B cell (primary cell): ENCODE data around the gene EFCAB13. TPM values are rescaled to one million over a fixed set of nuclear protein-coding genes. Genes with fewer than 3 reads are reported as not detected.
"Not testable (repeated sequence)": the region's sequence is repeated elsewhere in the genome, so short reads cannot be mapped to it uniquely, and the experiment has no call there.

ENCODE experiments used
- ATAC-seq: fragments of 200-7000 bp; cut with Tn5 transposase; one replicate; pipeline ENCODE4 v1.10.0; 2021; ENCODE audit warnings: low read depth, mild to moderate bottlenecking, moderate number of reproducible peaks, moderate library complexity
- CTCF ChIA-PET: fragments of 350-600 bp; sonication (Branson Sonifier 250); formaldehyde crosslinking; loops from one replicate; lab custom pipeline; 2021; ENCODE audit warnings: antibody characterized with exemption, inconsistent platforms; lab: Charles Lee
- POLR2A ChIA-PET: fragments of 350-600 bp; sonication (Branson Sonifier 250); formaldehyde crosslinking; loops from one replicate; lab custom pipeline; 2021; ENCODE audit warnings: antibody characterized with exemption; lab: Charles Lee
- DNase-seq: peaks from one replicate; pipeline ENCODE4 v3.0.0; 2013
- H2AFZ ChIP-seq: 2 replicates; pipeline ENCODE4 v1.6.1; 2012; ENCODE audit warnings: mild to moderate bottlenecking, low read depth, low read length; ENCODE audit not compliant: insufficient read depth, poor library complexity, severe bottlenecking
- H3K27ac ChIP-seq, 2 donors: 1 replicate in 1 of 2; 2 replicates in 1 of 2; pipeline ENCODE4 v1.5.1; 2012 to 2013; ENCODE audit warnings: low read length in 2 of 2, mild to moderate bottlenecking in 2 of 2, moderate library complexity in 1 of 2
- H3K27me3 ChIP-seq, 4 experiments: fragments of 200-600 bp in 1 of 4; sonication (generic) in 1 of 4; replicated peaks in 1 of 4; 1 replicate in 2 of 4; 2 replicates in 2 of 4; pipeline versions ENCODE4 v1.6.1 to v1.7.0; 2013 to 2016; ENCODE audit warnings: low read length in 3 of 4, mild to moderate bottlenecking in 2 of 4, mixed read lengths in 1 of 4, moderate library complexity in 1 of 4; ENCODE audit not compliant: insufficient read depth in 4 of 4, control insufficient read depth in 3 of 4; ENCODE audit errors: control extremely low read depth in 1 of 4
- H3K36me3 ChIP-seq, 2 experiments: replicated peaks in 1 of 2; 1 replicate in 1 of 2; 2 replicates in 1 of 2; pipeline versions ENCODE4 v1.6.1 to v1.7.1; 2013; ENCODE audit warnings: low read length in 1 of 2; ENCODE audit not compliant: insufficient read depth in 2 of 2, control insufficient read depth in 1 of 2; ENCODE audit errors: control extremely low read depth in 1 of 2, extremely low read depth in 1 of 2
- H3K4me1 ChIP-seq, 2 donors: fragments of 200-600 bp in 1 of 2; sonication (generic) in 1 of 2; 1 replicate in 1 of 2; 2 replicates in 1 of 2; pipeline versions ENCODE4 v1.5.1 to v1.6.1; 2013 to 2017; ENCODE audit warnings: low read length in 2 of 2; ENCODE audit not compliant: control insufficient read depth in 2 of 2, insufficient read depth in 2 of 2
- H3K4me2 ChIP-seq: replicated peaks from 2 replicates; pipeline ENCODE3; 2012; ENCODE audit warnings: mild to moderate bottlenecking, low read depth, low read length; ENCODE audit not compliant: poor library complexity, severe bottlenecking
- H3K4me3 ChIP-seq, 5 experiments: fragments of 200-600 bp in 1 of 5; sonication (generic) in 1 of 5; 1 replicate in 3 of 5; 2 replicates in 2 of 5; pipeline versions ENCODE4 v1.5.1 to v1.7.0; 2011 to 2016; ENCODE audit warnings: low read length in 4 of 5, mild to moderate bottlenecking in 4 of 5, low read depth in 2 of 5, control low read depth in 1 of 5, moderate library complexity in 1 of 5; ENCODE audit not compliant: insufficient read depth in 1 of 5; ENCODE audit errors: control extremely low read depth in 1 of 5, extremely low read depth in 1 of 5
- H3K79me2 ChIP-seq: fragments of 200-600 bp; sonication (generic); one replicate; pipeline ENCODE4 v1.6.0; 2016; ENCODE audit warnings: low read length; ENCODE audit not compliant: control insufficient read depth, insufficient read depth
- H3K9ac ChIP-seq: fragments of 200-600 bp; sonication (generic); 2 replicates; pipeline ENCODE4 v1.6.1; 2017; ENCODE audit warnings: mild to moderate bottlenecking, low read length, moderate library complexity
- H3K9me3 ChIP-seq, 3 donors: one replicate each; pipeline versions ENCODE4 v1.6.1 to v1.7.1; 2013; ENCODE audit warnings: low read length in 2 of 3; ENCODE audit not compliant: control insufficient read depth in 2 of 3, insufficient read depth in 1 of 3; ENCODE audit errors: control extremely low read depth in 1 of 3
- H4K20me1 ChIP-seq: 2 replicates; pipeline ENCODE4 v1.6.0; 2012; ENCODE audit warnings: mild to moderate bottlenecking, low read length; ENCODE audit not compliant: insufficient read depth, control insufficient read depth, poor library complexity, severe bottlenecking
- H3K27ac Mint-ChIP-seq: one replicate; pipeline ENCODE4 v1.8.0; 2021; ENCODE audit warnings: mixed read lengths
- H3K27me3 Mint-ChIP-seq: one replicate; pipeline ENCODE4 v1.8.0; 2021; ENCODE audit warnings: mixed read lengths
- H3K4me1 Mint-ChIP-seq: one replicate; pipeline ENCODE4 v1.8.0; 2021; ENCODE audit warnings: mixed read lengths
- H3K4me3 Mint-ChIP-seq: one replicate; pipeline ENCODE4 v1.8.0; 2021; ENCODE audit warnings: mixed read lengths
- H3K9me3 Mint-ChIP-seq: one replicate; pipeline ENCODE4 v1.8.0; 2022; ENCODE audit warnings: mixed read lengths; ENCODE audit not compliant: insufficient read depth
- EZH2 ChIP-seq: IDR thresholded peaks from 2 replicates; pipeline ENCODE4 v1.6.1; 2012; ENCODE audit warnings: borderline replicate concordance, low read depth, mild to moderate bottlenecking, moderate library complexity, low read length; ENCODE audit not compliant: insufficient read depth, poor library complexity, severe bottlenecking
- WGBS: methylation state at CpG from one replicate; pipeline ENCODE4 v1.1.5; 2013; ENCODE audit warnings: missing lambda C conversion rate; ENCODE audit not compliant: insufficient coverage; 5-methylcytosine and 5-hydroxymethylcytosine counted together
- intact Hi-C: fragments of 100-400 bp; cut with micrococcal nuclease; formaldehyde crosslinking; loops from one replicate; pipeline ENCODE4 v1.10.0; 2022
- polyA plus RNA-seq: library from polyadenylated mRNA; depleted of rRNA; stranded (reverse); fragments of >200 nt; gene quantifications from 2 replicates; pipeline ENCODE4 v1.2.3, GENCODE V29; 2012
- total RNA-seq, 2 donors: library from RNA; stranded (reverse); fragments of 120-200 nt in 1 of 2; gene quantifications; 1 replicate in 1 of 2; 2 replicates in 1 of 2; pipeline versions ENCODE4 v1.2.3 to v1.2.4, GENCODE V29; 2013 to 2022

The EFCAB13 gene
- total and polyA plus RNA-seq, 2 donors (not counting 1 experiment from before 2014, with no cell fraction given): 5.4 to 86.5 TPM

DNA sequence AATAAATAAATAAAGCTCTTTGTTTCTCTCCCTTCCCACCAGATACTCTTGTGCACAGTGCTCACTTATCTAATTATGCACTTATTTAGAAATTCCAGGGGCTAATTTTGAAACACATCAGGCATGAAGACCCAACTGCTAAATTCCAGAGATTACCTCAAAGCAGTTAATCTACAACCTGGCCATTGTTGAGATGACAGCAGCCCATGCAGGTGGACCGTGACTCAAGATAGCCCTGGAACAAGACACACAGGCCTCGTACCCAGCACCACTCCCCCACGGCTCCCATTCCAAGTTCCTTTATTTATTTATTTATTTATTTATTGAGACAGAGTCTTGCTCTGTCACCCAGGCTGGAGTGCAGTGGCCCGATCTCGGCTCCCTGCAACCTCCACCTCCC is 147.1 kb downstream of the EFCAB13 start:
- no peak for TF ChIP-seq EZH2
- POLR2A ChIA-PET: no interaction called here

DNA sequence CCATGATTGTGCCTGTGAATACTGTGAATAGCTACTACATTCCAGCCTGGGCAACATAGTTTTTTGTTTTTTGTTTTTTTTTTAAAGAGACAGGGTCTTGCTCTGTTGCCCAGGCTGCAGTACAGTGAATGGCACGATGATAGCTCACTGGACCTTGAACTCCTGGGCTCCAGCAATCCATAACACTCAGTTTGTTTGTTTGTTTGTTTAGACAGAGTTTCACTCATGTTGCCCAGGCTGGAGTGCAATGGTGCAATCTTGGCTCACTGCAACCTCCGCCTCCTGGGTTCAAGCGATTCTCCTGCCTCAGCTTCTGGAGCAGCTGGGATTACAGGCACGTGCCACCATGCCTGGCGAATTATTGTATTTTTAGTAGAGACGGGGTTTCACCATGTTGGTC is 148.3 kb downstream of the EFCAB13 start:
- H3K4me1 ChIP-seq, H3K4me2 ChIP-seq, H3K4me3 ChIP-seq, H3K27me3 ChIP-seq, H3K9ac ChIP-seq, DNase-seq, POLR2A ChIA-PET, H3K9me3 ChIP-seq, H3K79me2 ChIP-seq, H3K27ac Mint-ChIP-seq, ATAC-seq, H3K4me1 Mint-ChIP-seq, H3K27ac ChIP-seq, H3K9me3 Mint-ChIP-seq, H3K27me3 Mint-ChIP-seq, H3K4me3 Mint-ChIP-seq, H4K20me1 ChIP-seq, H3K36me3 ChIP-seq, H2AFZ ChIP-seq, intact Hi-C loops, CTCF ChIA-PET: not testable (repeated sequence)
- whole genome bisulfite sequencing: 98% methylated on average over 6 of the region's 6 CpGs

More for the DNA sequence above, 147.1 kb downstream of the EFCAB13 start:
- CTCF ChIA-PET: no interaction called here
- Histone ChIP-seq H3K4me3 (no peak overlapping the region), H3K4me2 (no peak overlapping the region), H3K36me3 (no peaks in the 10 kb centered on the region), H3K9me3 (no peaks in the 10 kb centered on the region), H3K9ac (no peak overlapping the region), H3K4me1 (no peaks in the 10 kb centered on the region), H3K27ac (no peak overlapping the region), H2AFZ (no peak overlapping the region), H3K79me2 (no peaks in the 10 kb centered on the region), H3K27me3 (no peaks in the 10 kb centered on the region), H4K20me1 (no peaks in the 10 kb centered on the region)
- no peaks in the 10 kb centered on the region for H3K4me1 Mint-ChIP-seq
- H3K27me3 Mint-ChIP-seq: no peaks in the 10 kb centered on the region
- no peak overlapping the region for H3K4me3 Mint-ChIP-seq
- H3K27ac Mint-ChIP-seq: no peak overlapping the region
- no CpG with 5 or more reads among the region's 5 CpGs for WGBS
- intact Hi-C loops: no loop called here
- H3K9me3 Mint-ChIP-seq: no peaks in the 10 kb centered on the region
- no peak for DNase-seq
- no peak for ATAC-seq

Other genes starting within 250 kb of the EFCAB13 start
- 86.5 and 90.7 TPM in 2 replicates for gene CDC27, start 134.7 kb upstream of the EFCAB13 start, total RNA-seq
- 20.5 and 22.4 TPM in 2 replicates for gene CDC27, start 134.7 kb upstream of the EFCAB13 start, polyA plus RNA-seq
- 0.42 TPM in 1 of 2 replicates, not detected in the other for gene MYL4, start 114.6 kb upstream of the EFCAB13 start, total RNA-seq
- gene MYL4, start 114.6 kb upstream of the EFCAB13 start, polyA plus RNA-seq: 0.16 and 0.26 TPM in 2 replicates
- gene ITGB3, start 70.1 kb upstream of the EFCAB13 start, total RNA-seq: 11.4 and 14.2 TPM in 2 replicates
- 0.07 and 0.76 TPM in 2 replicates for gene ITGB3, start 70.1 kb upstream of the EFCAB13 start, polyA plus RNA-seq
- gene NPEPPS, start 207.2 kb downstream of the EFCAB13 start, total RNA-seq: 160 and 171 TPM in 2 replicates
- gene NPEPPS, start 207.2 kb downstream of the EFCAB13 start, polyA plus RNA-seq: 47.8 and 72.9 TPM in 2 replicates